H54 (cell line): Measurements from ENCODE around the gene DOCK9.

Experiments
- DNase-seq: peaks from one replicate; pipeline ENCODE4 v3.0.0; 2011; ENCODE audit warnings: low spot score, mixed read lengths; ENCODE audit not compliant: insufficient read length
- FAIRE-seq: peaks from 3 replicates; lab custom pipeline; 2011; peaks lifted over from hg19 to GRCh38; lab: Jason Lieb, UNC
- POLR2A ChIP-seq: IDR thresholded peaks from 2 replicates; pipeline ENCODE4 v1.6.1; 2011; ENCODE audit warnings: low read depth, mild to moderate bottlenecking, low read length

The DOCK9 gene

DNA sequence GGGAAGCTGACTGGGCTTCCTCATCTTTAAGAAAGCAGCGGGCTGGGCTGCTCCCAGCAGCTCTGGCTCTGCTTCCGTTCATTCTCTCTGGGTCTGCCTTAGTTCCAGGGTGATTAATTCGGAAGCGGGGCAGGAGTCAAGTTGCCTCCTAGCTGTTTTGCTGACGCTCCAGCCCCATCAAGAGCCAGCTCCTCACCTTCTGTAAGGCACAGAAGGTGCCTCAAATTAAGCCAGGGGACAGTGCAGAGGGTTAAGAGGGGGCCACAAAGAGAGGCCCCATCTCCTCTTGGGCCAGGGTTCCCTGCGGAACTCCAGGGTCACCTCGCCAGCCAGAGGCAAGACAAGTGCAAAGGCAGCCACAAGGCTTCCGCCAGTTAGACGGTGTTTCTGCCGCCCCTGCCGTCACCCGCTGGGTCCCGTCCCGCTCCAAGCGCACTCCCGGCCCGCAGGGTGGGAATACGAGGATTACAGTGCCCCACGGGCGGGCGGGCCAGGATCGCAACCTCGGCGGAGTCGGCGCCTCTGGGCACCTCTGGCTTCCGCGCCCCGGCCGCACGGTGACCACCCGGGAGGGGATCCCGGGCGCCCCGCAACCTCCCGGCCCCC is 225.9 kb downstream of the DOCK9 start:
- TF ChIP-seq POLR2A = no peak
- FAIRE-seq = no peak
- no peak for DNase-seq

DNA sequence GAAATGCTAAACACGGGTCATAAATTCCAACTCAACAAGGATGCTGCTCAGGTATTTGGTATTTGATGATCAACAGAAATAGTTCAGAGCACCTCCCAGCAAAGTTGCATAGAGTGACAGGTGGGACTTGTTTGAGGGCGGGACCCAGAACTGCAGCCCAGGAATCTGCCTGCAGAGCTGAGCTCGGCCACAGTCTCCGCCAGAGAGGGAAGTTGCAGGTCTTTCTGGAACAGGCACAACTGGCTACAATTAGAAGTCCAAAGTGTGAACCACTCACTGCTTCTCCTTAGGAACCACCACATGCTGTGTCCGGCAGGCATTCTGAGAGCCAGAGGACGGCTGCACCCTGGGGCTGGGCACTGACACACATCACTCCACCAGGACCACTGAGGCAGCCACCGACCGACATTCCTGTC is 226.5 kb downstream of the DOCK9 start:
- FAIRE-seq = no peak
- no peak for TF ChIP-seq POLR2A
- no peak for DNase-seq

DNA sequence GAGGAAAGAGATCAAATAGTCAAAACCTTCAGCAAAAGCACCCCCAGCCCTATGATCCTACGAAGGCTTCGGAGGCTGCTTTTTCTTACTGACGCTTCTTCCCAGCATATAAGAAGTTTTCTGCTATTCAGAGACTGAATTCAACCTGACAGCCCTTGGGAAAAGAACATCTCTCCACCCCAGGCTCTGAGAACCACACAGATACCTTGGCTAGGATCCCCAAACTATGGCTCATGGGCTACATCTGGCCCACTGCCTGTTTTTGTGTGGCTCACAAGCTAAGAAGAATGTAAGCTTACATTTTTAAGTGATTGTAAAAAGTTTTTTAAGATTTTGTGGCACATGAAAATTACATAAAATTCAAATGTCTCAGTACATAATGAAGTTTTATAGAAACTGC is 228.4 kb downstream of the DOCK9 start:
- DNase-seq (no peak), FAIRE-seq (no peak)
- TF ChIP-seq POLR2A = no peak

DNA sequence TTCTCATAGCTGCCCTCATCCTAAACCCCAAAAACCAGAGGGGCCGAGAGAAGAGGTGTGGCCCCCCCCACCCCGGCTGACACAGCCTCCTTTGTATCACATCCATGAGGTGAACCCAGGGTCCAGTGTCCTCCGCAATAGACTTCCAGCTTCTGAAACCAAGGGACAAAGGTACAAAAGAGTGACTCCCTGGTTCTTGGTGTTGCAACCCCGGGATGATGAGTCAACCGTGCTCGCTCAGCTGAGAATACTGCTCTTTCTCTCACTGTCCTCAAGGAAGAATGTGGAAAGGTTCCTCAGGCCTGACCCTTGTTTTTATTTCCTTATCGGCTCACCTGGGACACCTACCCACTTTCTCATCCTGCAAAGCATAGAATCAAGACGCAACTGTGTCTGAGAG is 230.9 kb downstream of the DOCK9 start:
- no peak for TF ChIP-seq POLR2A
- peak; percentile 65 for FAIRE-seq
- DNase-seq = peak; percentile 43
